ENCODE results near the gene LRMDA.

The LRMDA gene

GRCh38 chr10:76080991-76081390, 649.6 kb downstream of the LRMDA start:
- no peak for DNase-seq (ENCODE audit: low read depth)
- no peak overlapping the region for H3K4me3 ChIP-seq (ENCODE audit: low read depth, low read length)

DNA sequence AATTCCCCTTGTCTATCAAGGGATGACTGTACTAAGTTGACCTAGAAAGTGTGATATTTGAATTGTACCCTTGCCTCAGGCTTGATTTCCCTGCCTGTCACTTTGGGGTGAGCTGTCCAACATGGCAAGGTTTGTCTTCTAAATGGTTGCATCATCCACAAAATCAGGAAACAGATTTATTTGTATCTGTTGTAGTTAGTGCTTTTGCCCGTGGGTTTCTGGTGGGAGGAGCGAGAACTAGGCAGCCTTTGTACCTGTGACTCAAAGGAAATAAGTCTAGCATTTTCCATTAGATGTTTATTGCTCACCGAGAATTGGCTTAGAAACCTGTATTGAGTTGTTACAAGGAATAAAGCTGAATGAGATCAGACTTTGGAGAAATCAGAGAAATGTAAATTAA, 650.8 kb downstream of the LRMDA start:
- H3K4me3 ChIP-seq (ENCODE audit: low read depth, low read length): no peak overlapping the region
- no peak for DNase-seq (ENCODE audit: low read depth)

- no peak for DNase-seq (ENCODE audit: low read depth)
- no peak overlapping the region for H3K4me3 ChIP-seq (ENCODE audit: low read depth, low read length)
These were observed 651.5 kb downstream of the LRMDA start for GRCh38 chr10:76082956-76083355.

DNA sequence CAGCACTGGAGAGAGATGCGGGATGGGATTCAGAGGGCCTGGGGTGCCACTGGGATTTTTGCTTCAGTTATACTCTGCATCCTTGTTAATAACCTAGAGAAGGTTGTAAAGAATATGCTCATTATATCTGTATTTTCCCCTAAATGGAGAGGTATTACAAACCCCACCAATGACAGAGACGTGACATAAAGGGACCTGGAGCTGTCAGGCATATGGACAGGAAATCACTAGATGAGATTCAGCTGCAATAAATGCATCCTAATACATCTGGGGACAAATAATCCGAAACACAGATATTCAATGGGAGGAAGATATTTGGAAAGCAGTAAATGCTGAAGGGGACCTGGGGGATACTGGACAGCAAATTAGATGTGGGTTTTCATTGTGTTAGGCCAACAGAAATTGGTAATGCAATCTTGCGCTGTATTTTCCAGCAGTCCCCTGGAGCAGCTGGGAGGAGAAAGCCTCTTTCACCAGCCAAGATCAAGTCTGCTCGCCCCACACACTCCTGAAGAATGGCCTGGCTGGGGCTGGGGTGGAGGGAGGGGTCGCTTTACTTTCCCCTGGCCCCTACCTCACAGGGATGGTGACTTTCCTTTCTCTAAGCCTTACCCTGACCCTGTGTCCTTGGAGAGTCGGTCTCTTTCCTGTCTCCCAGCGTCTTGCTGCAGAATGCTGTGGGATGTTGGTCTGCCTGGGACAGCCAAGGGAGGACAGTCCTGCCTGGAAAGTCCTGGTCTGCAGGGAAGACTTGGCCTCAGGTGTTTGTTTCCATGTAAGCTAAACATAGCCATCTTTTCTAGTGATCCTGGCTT, 653.8 kb downstream of the LRMDA start:
- DNase-seq (ENCODE audit: low read depth): no peak
- H3K4me3 ChIP-seq (ENCODE audit: low read depth, low read length): no peak overlapping the region

DNA sequence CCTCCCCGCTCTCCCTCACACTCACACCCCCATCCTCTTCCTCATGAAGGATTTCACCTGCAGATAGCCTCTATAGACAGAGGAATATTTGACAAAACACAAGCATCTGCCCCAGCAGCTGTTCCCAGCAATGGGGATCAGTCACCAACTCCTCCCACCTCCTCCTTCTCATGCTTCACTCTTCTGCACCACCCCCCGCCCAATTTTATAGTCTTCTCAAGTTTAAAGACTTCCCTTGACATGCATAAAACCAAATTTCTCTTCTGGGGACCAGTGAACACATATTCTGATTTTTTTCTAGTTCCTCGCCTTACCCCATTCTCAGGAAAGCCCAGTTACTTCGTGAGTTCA, 654.4 kb downstream of the LRMDA start:
- no peak for DNase-seq (ENCODE audit: low read depth)

DNA sequence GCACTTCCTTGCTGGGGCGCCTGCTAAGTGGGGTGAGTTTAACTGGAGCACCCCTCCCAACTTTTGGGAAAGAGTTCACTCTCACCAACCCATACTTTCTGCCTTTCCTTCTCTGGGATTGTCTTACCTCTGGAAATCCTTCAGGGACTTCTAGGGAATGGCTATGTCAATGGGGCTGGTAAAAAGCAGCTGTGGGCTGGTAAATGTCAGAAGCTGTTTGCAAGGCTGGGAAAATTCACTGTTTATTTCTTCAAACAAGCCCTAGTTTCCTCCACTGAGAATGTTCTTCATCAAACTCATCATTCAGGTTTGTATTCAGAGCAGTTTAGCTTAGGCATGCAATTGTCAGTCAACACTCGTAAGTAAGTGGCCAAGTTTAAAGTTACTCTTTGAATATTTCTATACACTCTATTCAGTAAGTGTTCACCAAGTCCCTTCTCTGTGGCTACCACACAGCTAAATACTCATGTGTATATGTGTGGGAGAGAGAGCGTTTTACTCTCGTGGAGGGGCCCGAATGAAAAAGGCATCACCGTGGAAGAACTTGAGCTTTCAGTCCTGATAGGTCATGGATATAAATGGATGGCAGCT, 654.8 kb downstream of the LRMDA start:
- no peak overlapping the region for H3K4me3 ChIP-seq (ENCODE audit: low read depth, low read length)

More for the DNA sequence above, 654.4 kb downstream of the LRMDA start:
- H3K4me3 ChIP-seq (ENCODE audit: low read depth, low read length): no peak overlapping the region

GRCh38 chr10:76086761-76087639, 655.6 kb downstream of the LRMDA start:
- no peak overlapping the region for H3K4me3 ChIP-seq (ENCODE audit: low read depth, low read length)
- DNase-seq (ENCODE audit: low read depth): peak; percentile 93

More for the DNA sequence above, 654.8 kb downstream of the LRMDA start:
- DNase-seq (ENCODE audit: low read depth): no peak

- no peak overlapping the region for H3K4me3 ChIP-seq (ENCODE audit: low read depth, low read length)
- no peak for DNase-seq (ENCODE audit: low read depth)
These were observed 656.6 kb downstream of the LRMDA start for GRCh38 chr10:76088008-76088407.

DNA sequence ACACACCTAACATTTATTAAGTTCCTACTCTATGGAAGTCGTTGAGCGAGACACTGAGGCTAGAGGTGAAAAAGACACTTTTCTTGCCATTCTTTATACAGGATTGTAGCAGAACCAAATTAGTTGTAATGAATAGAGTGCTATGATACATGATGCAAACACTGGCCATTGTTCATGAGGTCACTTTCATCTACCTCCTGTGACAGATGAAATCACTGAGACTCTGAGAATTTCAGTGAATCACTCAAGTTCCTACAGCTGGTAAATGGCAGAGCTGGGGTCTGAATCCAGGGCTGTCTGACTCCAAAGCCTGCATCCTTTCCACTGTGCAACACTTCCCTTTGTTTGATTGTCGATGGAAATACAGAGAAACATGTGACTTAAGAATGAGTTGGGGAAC, 657.6 kb downstream of the LRMDA start:
- DNase-seq (ENCODE audit: low read depth): no peak
- H3K4me3 ChIP-seq (ENCODE audit: low read depth, low read length): no peak overlapping the region

- H3K4me3 ChIP-seq (ENCODE audit: low read depth, low read length): no peak overlapping the region
- DNase-seq (ENCODE audit: low read depth): no peak
These were observed 658.2 kb downstream of the LRMDA start for GRCh38 chr10:76089556-76090180.

DNA sequence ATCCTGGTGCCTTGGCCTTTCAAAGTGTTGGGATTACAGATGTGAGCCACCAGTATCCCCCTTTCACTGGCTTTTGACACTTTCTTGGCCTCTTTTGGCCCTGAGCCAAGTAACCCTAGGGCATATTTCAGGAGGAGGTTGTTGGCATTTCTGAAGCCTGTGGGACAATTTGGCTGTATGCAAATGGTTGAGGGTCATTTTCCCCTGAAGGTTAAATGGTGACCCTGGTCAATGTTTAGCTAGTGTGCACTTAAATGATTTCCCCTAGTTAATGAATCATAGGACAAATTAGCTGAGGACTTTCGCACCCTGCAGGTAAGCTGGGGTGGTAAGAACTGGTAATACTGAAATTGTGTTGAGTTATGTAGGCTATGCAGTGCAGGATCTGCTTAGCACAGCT, 660.5 kb downstream of the LRMDA start:
- no peak overlapping the region for H3K4me3 ChIP-seq (ENCODE audit: low read depth, low read length)
- DNase-seq (ENCODE audit: low read depth): no peak

DNA sequence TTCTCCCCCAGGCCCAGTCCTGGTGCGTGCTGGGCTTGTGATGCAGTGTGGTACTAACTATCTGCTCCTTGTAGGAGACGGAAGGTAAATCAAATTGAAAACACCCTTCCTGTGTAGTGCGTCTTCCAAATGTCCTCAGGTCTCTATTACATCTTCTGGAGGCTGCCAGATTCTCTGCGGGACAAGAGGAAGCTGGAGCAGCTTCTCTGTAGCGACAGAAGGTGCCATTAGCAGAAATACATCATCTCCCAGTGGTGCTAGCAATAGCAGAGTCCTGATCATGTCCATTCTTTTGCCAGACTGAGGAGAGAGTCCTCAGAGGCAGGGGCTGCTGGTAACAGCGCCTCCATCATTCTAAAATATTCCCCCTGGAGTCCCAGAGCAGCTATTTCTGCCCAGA, 675.2 kb downstream of the LRMDA start:
- no peak for DNase-seq (ENCODE audit: low read depth)
- no peak overlapping the region for H3K4me3 ChIP-seq (ENCODE audit: low read depth, low read length)

DNA sequence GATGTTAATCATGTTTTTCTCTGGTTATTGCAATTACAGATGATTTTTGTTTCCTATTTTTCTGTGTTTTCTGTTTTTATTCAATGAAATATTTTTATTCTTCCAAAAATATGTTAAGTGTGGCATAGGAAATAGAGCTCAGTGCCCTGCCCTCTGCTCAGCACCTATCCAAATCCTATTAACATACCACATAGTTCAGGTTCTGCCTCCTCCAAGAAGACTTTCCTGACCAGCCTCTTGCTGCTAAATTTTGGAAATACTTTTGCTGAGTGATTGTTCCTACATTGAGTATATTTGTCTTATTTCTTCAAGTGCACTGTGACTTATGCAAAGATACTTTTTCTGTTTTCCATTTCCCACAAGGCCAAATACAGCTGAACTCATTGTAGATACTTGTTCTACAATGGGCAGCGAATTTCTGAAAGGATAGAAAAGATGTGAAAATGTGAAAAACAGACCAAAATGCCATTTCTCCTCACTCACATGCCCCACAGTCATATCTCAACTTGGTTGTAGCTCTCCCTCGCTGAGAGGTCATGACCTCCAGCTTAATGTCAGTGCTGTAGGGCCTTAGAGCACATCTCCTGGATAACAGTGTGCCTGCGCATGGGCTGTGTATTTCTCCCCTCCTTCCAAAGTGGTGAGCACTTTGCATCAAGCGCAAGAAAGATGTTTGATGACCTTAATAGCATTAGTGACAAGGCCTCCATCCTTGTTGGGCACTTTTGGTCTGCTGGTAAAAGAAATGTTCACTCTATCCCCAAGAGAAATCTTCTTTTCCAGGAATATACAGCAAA, 677.3 kb downstream of the LRMDA start:
- no peak overlapping the region for H3K4me3 ChIP-seq (ENCODE audit: low read depth, low read length)
- no peak for DNase-seq (ENCODE audit: low read depth)

DNA sequence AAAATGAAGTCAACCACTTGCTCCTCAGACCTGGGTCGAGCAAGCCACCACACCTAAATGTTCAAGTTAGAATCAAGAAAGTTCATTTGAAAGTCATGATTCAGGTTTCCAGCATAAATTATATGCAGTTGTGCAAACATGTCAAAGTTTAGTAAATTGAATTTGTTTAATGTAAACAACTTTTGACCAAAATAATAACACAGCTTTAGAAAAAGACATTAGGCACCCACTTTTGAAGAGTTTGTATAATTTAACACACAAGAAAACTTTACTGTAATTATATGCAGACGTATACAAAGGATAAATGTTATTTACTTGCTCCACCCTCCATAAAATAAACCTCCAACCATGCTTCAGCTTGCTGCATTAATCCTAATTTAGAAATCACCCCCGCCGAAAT, 680.0 kb downstream of the LRMDA start:
- no peak overlapping the region for H3K4me3 ChIP-seq (ENCODE audit: low read depth, low read length)
- DNase-seq (ENCODE audit: low read depth): no peak

DNA sequence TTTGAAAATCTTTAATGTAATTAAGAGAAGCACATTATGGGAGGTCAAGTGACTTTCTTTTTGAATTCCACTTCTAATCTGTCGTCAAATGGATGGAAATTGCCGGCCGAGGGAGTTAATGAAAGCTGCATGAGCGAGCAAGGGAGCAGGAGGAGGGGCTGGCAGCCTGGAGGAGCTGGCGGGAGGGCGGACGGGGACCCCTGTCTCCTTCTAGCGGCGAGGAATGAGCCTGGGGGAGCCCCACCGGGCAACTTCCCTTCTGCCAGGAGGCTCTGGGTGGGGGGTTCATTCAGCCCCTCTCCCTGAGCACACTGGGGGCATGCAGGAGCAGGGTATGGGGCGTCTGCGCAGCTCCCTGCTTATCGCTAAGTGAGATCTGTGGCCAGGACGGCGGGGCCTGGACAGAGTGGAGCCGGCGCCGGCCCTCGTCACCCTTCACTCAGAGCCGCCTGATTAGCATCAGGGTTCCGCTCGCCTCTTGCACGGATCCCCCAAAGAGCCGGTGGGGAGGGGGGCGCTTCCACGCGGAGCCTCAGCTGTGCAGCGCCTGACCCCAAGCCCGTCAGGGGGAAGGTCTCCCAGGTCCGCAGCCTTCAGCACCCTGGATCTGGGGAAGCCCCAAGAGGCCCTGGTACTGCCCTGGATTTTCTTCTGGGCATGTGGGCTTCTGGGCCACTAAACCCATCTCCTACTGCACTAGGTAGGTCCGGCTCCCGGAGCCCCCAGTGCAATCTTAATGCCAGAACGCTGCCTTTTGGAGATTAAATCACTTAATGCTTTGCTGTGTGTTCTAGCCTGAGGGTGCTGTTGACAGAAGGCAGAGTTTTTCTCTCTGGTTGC, 680.8 kb downstream of the LRMDA start:
- no peak overlapping the region for H3K4me3 ChIP-seq (ENCODE audit: low read depth, low read length)
- DNase-seq (ENCODE audit: low read depth): no peak

- no peak for DNase-seq (ENCODE audit: low read depth)
- H3K4me3 ChIP-seq (ENCODE audit: low read depth, low read length): no peak overlapping the region
These were observed 681.4 kb downstream of the LRMDA start for GRCh38 chr10:76112826-76113150.

- DNase-seq (ENCODE audit: low read depth): no peak
- no peak overlapping the region for H3K4me3 ChIP-seq (ENCODE audit: low read depth, low read length)
These were observed 682.5 kb downstream of the LRMDA start for GRCh38 chr10:76113952-76114351.

DNA sequence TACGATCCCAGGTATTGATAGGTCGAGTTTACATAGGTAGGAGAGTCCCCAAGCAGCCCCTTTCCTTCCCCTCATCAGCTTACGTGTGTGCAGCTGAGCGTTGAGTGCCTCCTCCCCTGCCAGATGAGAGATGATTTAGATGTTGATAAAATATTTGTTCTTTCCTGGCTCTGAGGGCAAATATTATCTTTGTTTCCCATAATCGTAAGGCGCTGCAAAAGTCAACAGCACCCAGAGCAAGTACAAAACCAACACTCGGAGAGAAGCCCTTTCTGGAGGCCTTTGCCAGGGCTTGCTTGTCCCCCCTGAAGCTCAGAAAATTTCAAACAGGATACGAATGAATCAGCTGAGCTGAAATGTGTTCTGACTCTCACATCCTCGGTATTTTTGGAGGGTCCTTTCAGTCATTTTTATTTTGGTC, 683.2 kb downstream of the LRMDA start:
- no peak for DNase-seq (ENCODE audit: low read depth)

GRCh38 chr10:76115131-76115470, 683.7 kb downstream of the LRMDA start:
- DNase-seq (ENCODE audit: low read depth): no peak
- H3K4me3 ChIP-seq (ENCODE audit: low read depth, low read length): no peak overlapping the region

More for the DNA sequence above, 683.2 kb downstream of the LRMDA start:
- no peak overlapping the region for H3K4me3 ChIP-seq (ENCODE audit: low read depth, low read length)

All from skeletal muscle cell (primary cell).